RCC 7860 (cell line): ENCODE data around the gene POLR2C.
"Not testable (repeated sequence)": the region's sequence is repeated elsewhere in the genome, so short reads cannot be mapped to it uniquely, and the experiment has no call there.

ENCODE experiments used
- DNase-seq: peaks from one replicate; pipeline ENCODE4 v3.0.0-alpha.2; 2015; ENCODE audit warnings: low spot score
- FAIRE-seq: peaks from 2 replicates; lab custom pipeline; 2012; peaks lifted over from hg19 to GRCh38; lab: Jason Lieb, UNC

Gene POLR2C

DNA sequence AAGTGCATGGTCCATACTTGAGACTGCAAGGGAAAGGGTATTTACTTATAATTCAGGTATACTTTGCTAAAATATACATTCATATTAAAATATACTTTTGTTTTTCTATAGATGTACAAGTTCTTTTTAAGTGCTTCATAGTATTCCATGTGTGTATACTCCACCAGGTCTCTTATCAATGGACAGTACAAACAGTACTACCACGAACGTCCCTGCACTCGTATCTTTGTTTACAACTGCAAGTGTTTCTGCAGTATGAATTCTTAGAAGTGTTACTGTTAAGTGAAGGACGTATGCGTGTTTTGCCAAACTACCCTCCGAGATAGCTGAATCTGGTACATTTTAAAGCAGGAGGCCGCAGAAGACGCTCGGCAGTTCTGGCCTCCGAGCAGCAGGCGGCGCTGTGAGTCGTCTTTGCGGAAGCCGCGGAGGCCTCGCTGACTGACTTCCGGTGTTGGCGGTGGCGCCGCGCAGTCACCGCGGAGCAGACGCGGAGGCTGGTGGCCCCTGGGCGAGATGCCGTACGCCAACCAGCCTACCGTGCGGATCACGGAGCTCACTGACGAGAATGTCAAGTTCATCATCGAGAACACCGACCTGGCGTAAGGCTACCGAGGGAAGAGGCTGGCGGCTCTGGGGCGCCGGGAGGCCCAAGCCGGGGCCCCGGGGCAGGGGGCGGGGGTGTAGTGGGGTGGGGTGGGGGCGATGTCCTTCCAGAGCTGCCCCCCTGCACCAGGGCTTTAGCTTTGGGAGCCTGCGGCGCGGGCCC lies at the start of gene POLR2C:
Gene POLR2C, plus strand, starts transcription at position 471 of the 769 bp plus-strand sequence. Its CDS starts 46 bp downstream, at position 517.
- peak; percentile 66 for DNase-seq
- no peak for FAIRE-seq

- DNase-seq (no peak), FAIRE-seq (no peak)
These were observed 49.2 kb upstream of the POLR2C start for GRCh38 chr16:57413301-57413730.

GRCh38 chr16:57413733-57414132 lies 48.7 kb upstream of the POLR2C start:
- FAIRE-seq (no peak), DNase-seq (no peak)

GRCh38 chr16:57416084-57416483 lies 46.4 kb upstream of the POLR2C start:
- FAIRE-seq, result no peak

DNA sequence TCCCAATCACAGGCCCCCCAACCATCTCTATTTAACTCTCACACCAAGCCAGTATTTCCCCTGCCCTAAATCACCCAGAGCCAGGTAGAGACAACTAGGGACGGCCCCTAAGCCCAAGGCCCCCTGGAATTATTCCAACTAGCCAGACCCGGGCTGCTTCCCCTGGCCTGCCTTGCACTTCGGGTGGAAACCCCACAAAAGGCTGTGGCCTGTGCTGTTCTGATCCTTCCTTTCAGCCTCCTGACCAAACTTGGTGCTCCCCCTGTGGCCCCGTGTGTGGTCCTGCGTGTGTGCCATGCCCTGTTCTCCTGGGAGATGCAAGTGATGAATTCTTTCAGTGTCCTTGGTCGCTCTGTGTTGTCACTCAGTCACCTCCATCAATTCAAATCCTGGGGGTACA lies 43.0 kb upstream of the POLR2C start:
- no peak for DNase-seq
- FAIRE-seq, result no peak

More at GRCh38 chr16:57416084-57416483, 46.4 kb upstream of the POLR2C start:
- no peak for DNase-seq

DNA sequence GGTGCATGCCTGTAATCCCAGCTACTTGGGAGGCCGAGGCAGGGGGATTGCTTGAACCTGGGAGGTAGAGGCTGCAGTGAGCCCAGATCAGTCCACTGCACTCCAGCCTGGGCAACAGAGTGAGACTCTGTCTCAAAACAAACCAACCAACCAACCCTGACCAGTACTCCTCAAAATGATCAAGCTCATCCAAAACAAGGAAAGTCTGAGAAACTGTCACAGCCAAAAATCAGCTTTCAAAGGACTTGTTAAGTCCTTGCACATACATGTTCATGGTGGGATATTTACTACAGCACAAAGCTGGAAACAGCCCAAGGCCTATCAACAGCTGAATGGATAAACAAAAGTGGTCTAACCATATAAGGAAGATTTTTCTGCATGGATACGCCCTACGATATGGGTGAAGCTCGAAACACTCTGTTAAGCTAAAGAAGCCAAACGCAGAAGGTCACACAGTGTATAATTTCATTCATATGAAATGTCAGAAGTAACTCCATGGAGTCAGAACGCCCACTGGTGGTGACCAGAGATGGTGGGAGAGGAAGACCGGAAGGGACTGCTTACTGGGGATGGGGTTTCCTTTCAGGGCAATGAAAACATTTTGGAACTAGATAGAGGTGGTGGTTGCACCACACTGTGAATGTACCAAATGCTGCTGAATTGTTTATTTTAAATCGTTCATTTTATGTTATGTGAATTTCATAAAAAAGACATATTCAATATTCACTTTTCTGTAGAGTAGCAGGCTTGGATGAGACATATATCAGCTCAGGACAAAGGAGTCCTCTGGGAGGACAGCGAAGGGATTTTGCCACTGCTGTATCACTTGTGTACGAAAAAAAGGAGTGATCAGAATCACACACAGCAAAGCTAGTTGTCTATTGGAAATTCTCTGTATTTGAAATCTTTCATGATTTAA lies 40.2 kb upstream of the POLR2C start:
- peak; percentile 32 for DNase-seq
- FAIRE-seq, result no peak

DNA sequence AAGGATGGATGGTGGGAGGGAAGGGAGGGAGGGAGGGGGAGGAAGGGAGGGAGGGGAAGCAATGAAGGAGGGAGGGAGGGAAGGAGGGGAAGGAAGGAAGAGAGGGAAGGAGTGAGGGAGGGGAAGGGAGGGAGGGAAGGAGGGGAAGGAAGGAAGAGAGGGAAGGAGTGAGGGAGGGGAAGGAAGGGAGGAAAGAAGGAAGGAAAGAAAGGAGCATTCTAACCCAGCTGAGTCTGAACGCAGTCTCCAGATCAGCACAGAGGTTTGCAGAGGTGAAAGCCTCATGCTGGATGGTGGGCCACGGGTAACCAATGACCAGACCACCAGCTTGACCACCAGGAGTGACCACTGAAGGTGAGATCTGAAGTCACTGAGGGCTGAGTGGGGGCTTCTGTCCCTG lies 39.3 kb upstream of the POLR2C start:
- DNase-seq (no peak), FAIRE-seq (no peak)

- FAIRE-seq (no peak), DNase-seq (no peak)
These were observed 37.9 kb upstream of the POLR2C start for GRCh38 chr16:57424583-57424982.

DNA sequence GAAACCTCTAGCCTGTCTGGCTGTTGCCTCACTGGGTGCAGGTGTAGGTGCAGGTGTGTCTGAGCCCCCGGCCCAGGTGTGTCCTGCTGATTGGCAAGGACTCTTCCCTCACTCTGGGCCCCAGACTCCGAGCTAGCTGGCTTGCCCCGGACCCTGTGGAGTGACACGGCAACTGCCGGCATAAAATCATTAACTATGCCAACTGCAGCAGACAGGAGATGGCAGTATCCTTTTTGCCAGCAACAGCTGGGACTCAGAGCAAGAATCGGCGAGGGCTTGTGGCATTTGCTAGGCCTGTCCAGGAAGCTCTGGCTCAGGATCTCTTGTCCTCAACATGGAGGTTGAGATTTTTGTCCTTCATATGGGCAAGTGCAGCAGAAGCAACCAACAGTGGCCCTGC lies 36.1 kb upstream of the POLR2C start:
- no peak for FAIRE-seq

DNA sequence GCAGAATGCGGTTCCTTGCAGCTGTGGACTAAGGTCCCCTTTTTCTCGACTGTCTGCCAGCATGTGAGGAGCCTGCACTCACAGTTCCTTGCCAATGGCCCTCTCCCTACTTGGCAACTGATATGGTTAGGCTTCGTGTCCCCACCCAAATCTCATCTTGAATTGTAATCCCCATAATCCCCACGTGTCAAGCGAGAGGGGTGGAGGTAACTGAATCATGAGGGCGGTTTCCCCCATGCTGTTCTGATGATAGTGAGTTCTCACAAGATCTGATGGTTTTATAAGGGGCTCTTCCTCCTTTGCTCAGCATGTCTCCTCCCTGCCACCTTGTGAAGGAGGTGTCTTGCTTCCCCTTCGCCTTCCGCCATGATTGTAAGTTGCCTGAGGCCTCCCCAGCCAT lies 35.2 kb upstream of the POLR2C start:
- FAIRE-seq (no peak), DNase-seq (no peak)

More for the DNA sequence above, 36.1 kb upstream of the POLR2C start:
- no peak for DNase-seq

DNA sequence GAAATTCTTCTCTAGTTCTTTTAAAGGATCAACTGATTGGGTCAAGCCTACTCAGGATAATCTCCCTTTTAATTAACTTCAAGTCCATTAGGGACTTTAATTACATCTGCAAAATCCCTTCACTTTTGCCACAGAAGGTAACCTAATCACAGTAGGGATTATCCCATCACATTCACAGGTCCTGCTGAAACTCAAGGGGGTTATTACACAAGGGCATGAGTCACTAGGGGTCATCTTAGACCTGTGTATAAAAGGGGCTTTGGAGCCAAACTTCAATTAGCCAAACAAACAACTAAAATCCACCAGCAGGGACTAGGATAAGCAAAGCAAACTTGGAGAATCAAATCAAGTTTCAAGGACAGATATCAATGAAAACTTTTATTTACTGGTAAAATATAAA lies 34.7 kb upstream of the POLR2C start:
- FAIRE-seq, result no peak
- DNase-seq, result no peak

DNA sequence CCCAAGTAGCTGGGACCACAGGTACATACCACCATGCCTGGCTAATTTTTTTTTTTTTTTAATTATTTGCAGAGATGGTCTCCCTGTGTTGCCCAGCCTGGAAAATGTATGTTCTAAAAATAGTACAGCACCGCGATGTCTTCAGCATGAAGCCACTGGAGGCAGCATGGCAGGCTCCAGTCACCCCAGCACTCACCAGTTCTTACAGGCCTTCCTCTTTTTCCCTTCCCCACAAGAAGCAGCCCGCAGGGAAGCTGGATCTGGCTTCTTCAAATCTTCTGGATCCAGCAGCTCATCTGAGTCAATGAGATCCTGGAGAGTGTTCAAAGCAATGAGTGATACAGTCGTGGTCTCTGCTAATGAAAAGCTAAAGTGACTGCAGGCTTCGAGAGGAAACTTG lies 31.5 kb upstream of the POLR2C start:
- FAIRE-seq (no peak), DNase-seq (no peak)

- DNase-seq (no peak), FAIRE-seq (no peak)
These were observed 30.0 kb upstream of the POLR2C start for GRCh38 chr16:57432505-57432904.

- no peak for FAIRE-seq
These were observed 29.5 kb upstream of the POLR2C start for GRCh38 chr16:57432989-57433388.

DNA sequence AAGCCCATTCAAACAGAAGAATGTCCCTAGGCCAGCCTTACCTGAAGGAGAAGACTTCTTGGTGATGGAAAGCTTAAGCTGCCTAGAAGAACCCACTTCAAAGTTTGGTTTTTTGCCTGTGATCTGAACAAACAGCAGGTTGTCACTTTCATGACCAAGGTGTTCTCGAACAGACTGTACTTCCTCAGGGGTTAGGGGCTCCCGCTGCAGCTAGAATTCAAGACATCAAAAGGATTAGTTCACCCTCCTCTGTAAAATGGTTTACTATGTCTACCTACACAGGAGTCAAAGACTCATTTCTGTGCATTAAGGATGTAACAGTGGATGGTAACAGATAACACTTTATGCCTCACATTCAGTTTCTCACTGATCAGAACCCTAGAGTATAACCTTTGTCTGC lies 28.5 kb upstream of the POLR2C start:
- FAIRE-seq (no peak), DNase-seq (no peak)

More at GRCh38 chr16:57432989-57433388, 29.5 kb upstream of the POLR2C start:
- DNase-seq, result no peak

DNA sequence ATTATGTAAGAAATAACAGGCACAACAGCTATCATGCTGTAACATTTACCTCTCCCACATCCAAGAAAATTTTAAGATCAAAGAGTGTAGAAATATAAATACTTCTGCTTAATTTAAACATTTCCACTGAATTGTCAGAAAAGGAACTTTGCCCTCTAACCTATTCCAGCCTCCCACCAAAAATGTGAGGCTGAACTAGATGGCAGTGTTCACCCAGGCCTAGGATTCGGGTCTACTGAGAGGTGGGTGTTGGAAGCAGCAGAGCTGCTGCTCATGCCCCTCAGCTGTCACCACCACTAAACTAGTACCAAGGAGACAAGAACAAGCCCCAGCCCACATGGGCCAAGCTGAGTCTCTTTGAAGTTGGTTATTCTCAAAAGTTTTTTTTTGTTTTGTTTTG lies 26.6 kb upstream of the POLR2C start:
- no peak for DNase-seq
- no peak for FAIRE-seq

- FAIRE-seq, DNase-seq: not testable (repeated sequence)
These were observed 22.5 kb upstream of the POLR2C start for GRCh38 chr16:57439947-57440346.

- not testable (repeated sequence) for FAIRE-seq, DNase-seq
These were observed 21.9 kb upstream of the POLR2C start for GRCh38 chr16:57440551-57440950.

DNA sequence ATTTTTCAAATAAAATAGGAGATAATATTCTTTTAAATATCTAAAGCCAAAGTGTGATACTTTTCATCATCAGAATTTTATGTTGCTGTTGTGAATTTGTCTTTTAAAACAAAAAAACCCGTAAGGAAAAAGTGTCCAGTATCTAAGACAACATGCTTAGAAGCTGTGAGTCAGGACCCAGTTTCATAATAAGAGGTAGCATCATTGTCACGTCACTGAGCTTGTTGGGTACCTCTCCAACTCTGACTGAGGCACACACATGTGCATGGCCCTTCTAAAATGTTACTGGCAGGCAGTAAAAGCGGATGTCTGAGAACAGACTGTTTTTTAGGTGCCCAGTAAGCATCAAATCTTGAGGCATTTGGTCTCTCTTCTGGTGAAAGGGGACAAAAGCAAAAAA lies 17.8 kb upstream of the POLR2C start:
- no peak for FAIRE-seq

GRCh38 chr16:57445510-57445909 lies 17.0 kb upstream of the POLR2C start:
- DNase-seq, result no peak
- no peak for FAIRE-seq

More for the DNA sequence above, 17.8 kb upstream of the POLR2C start:
- no peak for DNase-seq

DNA sequence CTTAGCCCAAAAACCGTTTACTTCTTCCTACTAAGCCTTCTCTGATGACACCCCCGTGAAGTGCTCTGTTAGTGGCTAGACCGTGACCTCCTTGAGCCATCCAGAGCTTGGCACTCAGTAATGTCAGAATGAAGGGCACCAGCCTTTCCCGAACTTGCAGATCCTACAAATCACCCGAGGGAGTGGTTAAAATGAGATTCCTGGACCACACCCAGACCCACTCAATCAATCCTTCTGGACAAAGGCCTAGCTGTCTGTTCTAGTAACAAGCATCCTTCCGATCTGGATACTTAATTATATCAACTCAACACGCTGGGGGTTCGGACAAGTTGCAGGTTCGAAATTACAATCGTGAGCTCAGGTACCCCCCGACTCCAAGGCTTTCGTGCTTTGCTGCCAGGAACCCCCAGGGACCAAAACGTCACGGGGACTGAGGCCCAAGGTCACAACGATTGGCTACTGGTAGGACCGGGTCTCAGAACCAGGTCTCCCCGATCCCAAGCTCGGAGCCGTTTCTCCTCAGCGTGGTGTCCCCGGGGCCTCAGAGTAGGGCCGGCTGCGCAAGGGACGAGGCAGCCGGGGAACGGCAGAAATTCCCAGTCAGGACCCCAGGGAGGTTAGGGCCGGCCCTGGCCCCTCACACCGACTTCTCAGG lies 15.8 kb upstream of the POLR2C start:
- no peak for DNase-seq
- FAIRE-seq, result no peak
